Hematopoietic multipotent progenitor cell treated with erythropoietin and hydrocortisone succinate and interleukin-3 and kit ligand, for 8 days (in vitro differentiated cells): Measurements from ENCODE around the gene POLR2H.

Experiments used
- DNase-seq: peaks from one replicate; pipeline ENCODE4 v3.0.0-alpha.2; 2015

Gene POLR2H

DNA sequence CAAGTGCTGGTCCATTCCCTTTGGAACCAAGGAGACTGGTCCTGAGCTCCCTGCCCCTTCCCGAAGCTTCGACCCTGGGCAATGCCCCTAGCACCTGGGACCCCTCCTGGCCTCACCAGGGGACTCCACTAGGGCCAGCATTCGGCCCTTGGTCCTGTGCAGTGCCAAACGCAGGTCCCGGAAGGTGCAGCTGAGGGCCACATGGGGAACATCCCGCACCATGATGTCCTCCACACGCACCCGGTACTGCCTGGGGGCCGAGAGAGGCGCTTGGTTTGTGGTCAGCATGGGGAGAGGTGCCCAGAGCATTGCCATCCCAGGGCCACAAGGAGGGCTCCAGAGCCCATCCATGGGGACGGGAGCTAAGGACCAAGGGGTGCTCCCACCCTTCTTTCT is 8.0 kb upstream of the POLR2H start:
- no peak for DNase-seq

DNA sequence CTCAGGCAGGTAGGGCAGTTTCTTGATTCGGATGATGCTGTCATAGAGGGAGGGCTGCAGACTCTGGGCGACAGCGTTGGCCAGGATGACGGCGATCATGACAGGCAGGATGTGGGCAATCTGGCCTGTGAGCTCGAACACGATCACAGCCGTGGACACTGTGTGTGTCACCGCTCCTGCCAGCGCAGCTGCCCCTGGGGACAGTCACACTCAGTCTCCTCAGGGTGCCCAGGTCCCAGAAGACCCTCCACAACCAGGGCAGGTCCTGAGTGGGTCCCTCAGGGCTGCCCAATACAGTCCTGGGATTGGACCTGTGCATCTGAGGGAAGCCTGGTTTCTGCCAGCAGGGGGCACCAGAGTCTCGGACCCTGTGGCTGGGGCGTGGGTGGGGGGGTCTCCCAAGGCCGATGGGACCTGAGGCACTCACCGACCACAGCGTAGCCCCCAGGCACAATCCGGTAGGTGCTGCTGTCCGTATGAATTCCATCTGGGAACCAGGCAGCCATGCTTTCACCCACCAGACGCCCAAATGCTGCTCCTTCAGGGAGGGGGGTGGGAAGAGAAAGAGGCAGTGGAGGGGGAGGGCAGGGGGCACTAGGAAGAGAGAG is 7.3 kb upstream of the POLR2H start:
- DNase-seq: peak; percentile 49

DNA sequence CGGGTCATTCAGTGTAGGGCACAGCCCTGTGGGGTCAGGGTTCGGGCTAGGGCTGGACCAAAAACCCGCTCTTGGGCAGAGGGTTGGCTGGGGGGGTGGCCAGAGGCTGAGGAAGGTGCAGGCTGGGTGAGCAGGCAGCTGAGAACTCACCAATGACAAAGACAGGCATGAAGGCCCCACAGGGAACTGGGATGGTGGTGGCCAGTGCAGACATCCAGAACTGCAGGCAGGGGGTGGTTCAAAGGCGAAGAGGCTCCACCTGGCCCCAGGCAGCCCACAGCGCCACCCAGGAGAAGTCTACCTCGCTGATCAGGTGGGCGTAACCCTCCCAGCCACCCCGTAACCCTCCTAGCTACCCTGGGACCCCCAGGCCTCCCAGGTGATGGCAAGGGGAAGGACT is 6.8 kb upstream of the POLR2H start:
- no peak for DNase-seq

DNA sequence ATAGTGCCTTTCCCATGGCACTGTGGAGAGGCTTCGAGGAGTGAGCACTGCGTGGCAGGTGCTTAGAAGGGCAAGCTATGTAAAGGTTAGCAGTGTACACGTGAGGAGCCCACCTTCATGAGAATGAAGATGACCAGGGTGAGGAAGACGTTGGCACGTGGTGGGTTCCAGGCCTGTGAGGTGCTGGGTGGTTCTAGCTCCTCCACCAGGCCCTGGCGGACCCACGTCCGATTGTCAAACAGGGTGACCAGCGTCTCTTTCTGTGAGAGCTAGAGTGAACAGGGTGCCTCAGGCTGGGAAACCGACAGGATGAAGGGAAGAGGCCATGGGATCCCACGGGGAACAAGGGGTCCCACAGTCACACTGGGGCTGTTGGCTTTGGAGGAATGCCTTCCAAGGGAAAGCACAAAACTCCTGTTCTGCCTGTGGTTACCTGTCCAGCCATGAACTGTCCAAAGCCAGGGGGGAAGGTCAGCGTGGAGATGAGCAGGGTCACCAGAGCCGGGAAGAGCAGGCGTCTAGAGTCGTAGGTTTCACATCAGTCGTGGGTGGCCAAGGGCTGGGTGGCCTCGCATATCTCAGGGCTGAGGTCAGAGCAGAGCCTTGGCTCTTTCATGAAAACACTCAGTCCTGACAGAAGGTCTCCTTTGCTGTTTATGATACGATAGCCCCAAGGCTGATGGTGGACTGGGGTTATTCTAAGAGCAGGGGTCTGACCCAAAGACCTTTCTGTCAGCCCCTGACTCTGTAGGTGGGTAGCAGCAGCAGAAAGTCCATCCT is 6.1 kb upstream of the POLR2H start:
- no peak for DNase-seq

DNA sequence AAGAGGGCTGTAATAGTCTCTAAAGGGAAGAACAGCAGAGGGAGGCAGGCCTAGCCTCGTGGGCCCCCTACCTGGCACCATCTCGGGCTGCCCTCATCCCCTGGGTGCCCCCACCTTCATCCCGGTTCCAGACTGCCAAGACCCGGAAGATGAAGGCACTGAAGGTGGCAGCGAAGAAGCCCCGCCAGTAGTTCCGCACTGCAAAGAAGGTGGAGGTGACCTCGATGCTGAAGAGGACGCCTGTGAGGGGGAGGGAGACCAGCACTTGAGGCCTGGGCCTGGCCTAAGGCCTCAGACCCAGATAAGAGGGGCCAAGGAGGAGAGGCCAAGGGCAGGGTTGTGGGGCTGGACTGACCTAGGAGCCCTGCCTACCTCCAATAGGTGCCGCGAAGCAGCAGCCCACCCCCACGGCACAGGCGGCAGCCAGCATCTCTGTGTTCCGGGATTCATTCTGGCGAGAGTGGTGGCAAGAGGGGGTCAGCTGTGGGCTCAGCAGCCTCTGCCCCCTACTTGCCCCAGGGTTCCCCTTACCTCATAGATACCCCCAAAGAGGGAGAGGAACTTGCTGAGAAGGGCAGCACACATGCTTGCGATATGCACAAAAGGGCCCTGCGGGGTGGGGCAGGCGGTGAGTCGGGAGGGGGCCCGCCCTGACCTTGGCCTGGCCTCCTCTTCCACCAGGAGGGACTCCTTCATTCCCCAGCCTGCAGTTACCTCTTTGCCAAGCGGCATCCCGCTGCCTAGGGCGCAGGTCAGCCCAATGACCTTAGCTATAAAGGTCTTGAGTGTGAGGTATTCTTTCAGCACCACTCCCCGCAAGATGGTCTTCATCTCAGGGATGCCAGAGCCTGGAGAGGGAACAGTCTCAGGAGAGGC is 4.0 kb upstream of the POLR2H start:
- DNase-seq: no peak

DNA sequence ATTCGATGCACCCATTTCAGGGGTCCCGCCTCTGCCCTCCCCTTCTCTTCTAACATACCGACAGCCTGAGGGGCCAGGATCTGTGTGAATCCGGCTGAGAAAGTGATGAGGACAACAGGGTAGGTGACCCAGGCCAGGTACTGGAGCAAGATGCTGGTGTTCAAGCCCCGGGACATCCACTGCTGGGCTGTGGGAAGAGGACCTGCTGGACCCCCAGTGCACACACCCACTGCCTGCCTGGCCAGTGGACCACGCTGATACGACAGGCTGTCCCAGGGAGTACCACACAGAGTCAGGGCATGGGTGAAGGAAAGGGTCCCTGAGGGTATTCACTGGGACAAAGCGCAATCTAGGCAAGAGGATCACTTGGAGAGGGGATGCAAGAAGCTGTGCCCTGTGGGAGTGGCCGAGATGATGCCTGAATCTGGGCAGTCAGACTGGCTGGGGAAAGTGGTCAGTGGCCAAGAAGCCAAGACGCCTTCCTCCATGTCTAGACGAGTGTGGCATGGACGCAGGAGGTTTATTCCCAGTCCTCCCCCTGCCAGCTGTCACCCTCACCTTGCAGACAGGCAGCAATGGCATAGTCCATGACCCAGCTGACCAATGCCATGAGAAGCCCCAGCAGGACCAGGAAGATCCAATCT is 3.3 kb upstream of the POLR2H start:
- no peak for DNase-seq

DNA sequence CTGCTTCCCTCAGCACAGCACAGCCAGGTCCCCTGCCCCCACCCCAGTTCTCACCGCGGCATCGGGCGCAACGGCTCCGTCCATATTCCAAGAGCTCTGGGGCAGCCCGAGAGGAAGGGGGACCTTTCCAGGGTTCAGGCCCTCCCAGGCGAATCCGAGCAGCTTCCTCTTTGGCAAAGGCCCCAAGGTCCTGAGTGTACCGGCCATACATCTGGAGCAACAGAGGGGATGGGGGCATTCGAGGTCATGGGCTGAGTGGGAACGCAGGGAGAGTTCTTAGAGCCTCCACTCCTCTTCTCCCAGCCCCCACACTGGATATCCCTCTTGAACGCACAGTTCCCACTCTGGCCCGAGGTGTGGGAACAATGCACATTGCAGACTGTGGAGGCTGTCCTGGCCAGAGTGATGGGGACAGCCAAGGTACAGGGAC is 2.6 kb upstream of the POLR2H start:
- DNase-seq: no peak

DNA sequence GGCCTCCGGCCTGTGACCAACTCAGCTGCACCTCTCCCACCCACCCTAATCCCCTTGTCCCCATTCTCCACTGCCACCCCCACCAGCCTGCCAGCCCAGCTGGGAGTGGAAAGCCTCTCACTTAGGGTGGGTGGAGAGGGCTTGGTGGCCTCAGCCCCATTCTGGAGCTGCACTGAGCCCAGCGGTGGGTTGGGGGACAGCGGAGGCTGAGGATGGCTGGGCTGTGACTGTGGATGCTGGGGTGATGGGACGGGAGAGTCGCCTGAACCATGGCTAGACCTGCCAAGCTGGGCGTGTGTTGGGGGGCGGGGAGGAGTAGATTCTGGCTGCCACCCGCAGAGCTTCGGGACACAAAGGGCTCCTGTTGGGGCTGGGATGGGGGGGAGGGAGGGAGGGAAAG is 1.9 kb upstream of the POLR2H start:
- no peak for DNase-seq

DNA sequence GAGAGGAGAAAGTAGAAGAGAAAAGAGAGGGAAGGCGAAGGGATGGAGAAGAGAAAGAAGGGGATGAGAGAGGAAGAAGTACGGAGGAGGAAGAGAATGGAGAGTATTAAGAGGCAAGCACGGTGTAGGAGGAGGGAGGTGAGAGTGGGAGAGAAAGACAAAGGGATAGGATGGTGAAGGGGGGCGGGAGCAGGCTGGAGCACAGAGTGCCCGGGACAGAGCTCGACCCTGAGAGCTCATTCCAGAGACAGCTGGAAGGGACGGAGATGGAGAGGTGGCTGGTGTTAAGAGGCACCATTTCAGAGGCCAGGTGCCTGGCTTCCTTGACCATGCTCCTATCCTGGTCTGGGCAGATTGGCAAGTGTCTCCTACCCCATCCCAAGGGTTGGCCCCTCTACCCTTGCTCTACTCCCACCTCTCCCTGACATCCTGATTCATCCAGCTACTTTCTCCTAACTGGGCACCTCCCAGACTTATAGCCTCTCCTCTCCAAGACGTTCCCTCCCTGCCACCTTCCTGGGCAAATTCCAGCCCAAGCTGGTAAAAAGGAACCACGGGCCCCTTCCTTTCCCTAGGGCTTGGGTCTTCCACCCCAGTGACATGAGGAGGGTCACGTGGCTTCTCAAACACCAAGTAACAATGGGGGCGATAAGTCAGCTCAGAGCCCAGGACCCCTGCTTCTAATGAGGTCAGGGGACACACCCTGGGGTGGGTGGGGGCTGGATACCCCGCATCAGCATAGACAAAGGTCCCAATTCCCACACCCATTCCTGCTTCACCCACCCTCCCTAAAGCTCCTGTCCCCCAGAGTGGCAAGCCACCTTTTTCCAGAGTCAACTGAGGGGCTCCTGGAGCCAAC is 1.2 kb upstream of the POLR2H start:
- no peak for DNase-seq

DNA sequence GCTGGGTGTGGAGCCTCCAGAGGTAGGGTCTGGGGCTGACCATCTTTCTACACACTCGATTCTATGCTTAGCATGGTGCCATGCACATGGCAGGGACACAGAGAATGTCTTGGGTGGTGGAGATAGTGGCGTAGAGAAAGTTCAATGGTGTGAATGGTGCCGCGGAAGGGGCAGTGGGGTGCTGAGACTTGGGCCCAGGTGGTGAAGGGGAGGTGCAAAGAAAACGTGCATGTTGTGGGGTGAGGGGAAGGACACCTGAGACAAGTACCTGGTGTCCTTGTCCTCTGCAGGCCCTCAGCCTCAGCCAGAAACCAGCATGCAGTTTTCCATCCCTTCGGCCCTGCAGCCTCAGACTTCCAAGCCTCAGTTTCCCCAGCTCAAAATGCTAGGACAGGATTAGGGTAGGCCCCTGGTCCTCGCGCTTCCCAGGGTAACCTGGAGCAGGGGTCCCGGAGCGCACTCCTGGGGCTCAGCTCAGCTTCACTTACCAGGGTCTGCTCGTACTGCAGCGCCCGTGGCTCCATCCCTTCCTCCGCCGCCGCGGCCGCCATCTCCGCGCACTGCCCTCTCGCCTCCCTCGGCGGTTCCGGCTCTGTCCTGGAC is 480 bp upstream of the POLR2H start:
- DNase-seq: no peak

DNA sequence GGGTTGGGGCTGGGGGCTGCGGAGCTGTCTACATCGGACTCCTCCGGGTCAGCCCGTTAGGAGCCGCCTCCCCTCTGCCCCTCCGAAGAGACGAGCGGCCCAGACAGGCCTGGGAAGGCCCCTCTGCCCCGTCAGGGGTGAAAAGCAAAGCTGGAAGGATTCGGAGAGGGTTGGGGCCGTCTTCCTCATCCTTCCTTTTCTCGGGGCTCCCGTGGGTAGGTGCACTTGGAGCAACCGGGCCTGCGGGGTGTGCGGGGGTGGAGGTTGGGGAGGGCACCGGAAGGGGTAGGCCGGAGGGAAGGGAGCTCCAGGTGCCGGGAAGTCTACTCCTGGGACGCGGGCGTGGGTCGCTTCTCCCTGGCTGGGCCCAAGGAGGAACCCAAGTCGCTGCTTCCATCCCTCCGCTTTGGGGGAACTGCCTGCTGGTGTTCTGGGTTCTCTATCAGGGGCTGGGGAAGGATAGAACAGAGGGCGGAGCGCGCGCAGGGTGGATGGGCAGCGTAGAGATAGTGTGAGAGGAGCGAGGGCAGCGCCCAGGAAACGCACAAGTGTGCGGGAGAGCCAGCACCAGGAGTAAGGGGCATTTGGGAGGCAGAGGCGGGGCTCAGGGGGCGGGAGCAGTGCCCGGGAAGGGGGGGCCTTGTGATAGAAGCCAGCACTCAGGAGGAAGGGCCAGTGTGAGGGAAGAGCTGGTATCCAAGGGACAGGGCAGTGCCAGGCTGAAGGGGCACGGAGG is 590 bp downstream of the POLR2H start:
- DNase-seq: peak; percentile 86

DNA sequence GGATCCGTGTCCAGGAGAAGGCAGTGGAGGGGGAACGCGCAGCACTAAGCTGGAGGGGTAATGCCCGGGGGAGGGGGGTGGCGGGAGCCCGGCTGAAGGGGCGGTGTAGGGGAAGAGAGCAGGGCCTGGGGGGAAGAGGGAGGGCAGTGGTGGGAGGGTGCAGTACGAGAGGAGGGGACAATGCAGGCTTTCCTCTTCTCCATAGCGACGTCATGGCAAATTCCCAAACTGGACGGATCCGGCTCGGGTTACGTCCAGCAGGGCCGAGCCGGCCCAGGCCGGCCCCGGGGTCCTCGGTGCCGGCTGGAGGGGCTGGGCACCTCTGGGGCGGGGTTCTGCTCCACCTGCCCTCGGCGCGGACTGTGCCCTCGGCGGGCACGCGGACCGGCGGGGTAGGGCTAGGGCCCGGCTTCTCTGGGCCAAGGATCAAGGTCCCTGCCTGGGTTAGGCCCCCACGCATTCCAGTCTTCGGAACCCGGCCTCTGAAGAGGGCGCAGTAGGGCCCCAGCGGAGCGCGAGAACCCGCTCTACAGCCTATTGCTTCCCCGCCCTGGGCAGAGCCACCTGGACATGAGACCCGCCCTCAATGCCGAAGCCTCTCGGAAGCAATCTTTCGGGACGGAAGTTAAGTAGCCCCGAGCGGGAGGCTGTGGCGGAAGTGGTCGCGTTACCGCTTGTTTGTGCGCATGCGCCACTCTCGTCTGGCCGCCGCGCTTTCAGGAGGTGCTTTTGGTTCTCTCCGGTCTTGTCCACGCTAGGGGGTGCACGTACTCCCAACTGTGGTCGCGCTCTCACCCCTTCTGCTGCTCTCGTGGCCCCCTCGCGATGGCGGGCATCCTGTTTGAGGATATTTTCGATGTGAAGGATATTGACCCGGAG is 1.4 kb downstream of the POLR2H start:
- DNase-seq: peak; percentile 98

DNA sequence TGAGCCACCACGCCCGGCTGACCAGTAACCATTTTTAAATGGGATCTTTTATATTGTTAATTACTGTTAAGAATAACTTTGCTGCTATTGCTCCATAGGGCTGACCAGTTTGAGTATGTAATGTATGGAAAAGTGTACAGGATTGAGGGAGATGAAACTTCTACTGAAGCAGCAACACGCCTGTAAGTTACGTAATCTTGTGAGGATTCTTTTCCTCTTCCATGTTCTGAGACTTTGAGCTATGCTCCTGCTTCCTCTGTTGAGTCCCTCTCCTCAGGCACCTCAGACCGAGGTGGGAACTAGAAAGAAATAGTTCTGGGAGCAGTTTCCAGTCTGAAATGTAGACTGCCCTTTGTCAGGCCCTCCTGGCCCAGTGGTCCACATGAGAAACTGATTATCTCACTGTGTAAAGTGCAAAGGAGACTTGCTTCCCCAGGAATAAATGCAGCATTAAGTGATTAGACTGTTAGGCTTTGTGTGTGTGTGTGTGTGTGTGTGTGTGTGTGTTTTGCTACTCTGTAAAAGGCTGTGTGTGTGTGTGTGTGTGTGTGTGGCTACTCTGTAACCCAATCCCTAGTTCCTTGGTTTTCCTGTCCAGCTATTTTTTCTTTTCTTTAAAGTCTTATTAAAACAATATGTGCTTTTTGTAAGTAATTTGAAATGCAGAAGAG is 5.2 kb downstream of the POLR2H start:
- no peak for DNase-seq

DNA sequence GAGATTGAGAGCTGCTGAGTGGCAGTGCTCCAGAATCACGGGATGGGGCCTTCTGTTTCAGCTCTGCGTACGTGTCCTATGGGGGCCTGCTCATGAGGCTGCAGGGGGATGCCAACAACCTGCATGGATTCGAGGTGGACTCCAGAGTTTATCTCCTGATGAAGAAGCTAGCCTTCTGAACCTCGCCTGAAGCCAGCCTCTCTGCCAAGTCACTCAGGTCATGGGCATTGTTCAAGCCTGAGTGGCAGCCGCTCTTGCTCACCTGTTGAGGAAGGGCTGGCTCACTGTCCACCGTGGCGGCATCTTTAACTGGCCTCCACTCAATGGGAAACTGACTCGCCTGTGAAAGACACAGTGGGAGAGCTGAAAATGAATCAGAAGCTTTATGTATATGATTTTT is 6.6 kb downstream of the POLR2H start:
- no peak for DNase-seq

DNA sequence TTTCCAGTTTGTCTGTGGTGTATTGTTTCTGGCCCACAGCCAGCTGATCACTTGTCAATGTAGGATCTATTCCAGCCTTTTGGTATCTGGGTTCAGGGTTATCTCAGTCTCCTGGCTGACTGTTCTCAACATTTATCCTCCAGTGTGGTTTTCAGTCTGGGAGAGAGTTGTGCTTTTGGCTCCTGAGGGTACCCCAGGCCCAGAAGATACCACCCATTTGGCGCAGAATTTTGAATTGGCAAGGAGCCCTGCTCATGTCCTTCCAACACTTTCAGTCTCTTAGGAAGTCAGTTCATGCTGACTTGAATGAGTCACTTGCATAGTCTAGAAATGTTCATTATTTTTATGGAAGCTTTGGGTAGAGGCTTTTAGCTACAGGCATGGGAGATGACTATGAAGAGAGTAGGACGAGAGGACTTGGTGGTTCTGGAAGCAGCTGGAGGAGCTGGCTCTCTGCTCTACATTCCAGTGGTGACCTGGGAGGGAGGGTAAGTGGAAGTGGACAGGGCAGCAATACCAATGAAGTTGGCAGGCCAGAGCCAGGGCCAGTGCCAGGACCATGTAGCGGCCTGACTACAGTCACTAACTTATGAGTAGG is 7.2 kb downstream of the POLR2H start:
- no peak for DNase-seq

DNA sequence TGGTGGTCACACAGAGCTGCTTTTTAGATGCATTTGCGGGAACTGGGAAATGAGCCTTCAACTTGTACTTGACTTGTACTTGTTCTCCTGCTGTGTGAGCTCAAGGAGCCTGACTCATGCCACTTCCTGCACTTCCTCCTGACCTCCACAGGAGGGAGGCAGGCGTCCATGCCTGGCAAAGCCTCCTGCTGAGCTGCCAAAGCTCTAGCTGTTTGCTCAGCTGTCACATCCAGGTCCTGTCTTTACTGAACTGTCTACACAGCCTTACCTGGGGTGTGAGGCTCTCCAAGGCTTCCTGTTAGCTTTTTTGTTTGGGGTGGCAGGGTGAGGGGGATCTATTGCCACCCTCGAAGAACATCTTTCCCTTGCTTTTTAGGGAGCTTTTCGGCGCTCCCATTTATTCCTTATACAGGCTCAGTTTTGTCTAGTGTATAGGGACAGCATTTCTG is 10.1 kb downstream of the POLR2H start:
- peak; percentile 82 for DNase-seq

DNA sequence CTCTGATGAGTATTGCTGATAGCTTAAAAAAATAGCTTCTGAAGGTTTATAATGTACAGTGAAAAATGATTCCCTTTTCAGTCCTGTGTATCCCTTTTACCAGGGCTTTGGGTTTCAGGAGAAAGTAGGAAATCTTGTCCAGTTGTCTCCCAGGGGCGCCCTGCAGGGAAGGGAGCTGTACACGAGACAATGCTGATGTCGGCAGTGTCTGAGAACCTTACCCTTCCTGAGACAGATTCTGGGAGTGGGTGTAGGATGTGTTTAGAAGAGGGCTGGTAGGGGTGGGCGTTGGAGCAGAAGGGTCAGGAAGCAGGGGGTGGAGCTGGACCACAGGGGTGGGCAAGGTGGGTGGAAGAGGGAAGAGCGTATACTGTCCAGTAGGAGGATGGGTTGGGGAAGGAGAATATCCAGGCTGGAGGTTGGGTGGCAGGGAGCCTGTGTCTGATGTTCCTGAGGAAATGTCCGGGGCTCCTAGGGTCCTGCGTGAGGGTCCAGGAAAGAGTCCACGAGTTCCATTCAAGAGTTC is 10.8 kb downstream of the POLR2H start:
- no peak for DNase-seq

DNA sequence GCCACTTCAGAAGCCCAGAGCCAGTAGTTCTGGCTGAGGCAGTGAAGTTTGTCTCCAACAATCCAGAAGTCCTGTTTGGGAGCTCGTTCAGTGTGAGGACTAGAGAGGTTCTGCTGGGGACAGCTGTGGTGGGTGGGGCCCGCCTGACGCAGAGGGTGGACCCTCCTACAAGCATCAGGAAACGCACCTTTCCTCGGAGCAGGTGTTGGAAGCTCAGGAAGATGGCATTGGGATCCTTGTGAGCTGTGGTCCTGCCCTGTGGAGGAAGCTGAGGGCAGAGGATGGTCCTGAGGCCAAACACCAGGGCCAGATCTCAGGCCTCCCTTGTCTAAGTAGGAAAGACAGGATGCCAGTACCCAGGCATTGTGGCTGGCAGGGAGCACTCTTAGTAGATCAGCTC is 11.4 kb downstream of the POLR2H start:
- no peak for DNase-seq

DNA sequence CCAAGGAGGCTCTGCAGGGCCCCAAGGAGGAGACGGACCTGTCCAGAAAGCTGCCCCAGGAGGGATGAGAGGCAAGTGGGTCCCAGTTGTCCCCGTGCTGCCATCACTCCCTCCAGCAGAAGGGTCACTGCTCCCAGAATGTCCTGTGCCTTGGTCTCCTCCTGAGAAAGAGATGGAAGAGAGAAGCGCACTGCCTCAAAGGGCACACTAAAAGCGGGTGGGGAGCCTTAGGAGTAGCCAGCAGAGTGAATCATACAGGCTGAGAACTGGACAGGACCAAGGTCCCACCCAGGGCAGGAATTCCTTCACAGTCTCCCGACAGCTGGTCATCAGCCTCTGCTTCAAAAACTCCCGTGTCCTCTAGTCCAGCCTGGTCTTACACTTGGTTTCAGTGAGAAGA is 11.9 kb downstream of the POLR2H start:
- no peak for DNase-seq
